MG63 (cell line): ENCODE data around the gene GNAQ. TPM values are rescaled to one million over a fixed set of nuclear protein-coding genes. Genes with fewer than 3 reads are reported as not detected.
"Not testable (repeated sequence)": the region's sequence is repeated elsewhere in the genome, so short reads cannot be mapped to it uniquely, and the experiment has no call there.

Experiments used
- DNase-seq: peaks from one replicate; pipeline ENCODE4 v3.0.0-alpha.2; 2020
- H3K27me3 ChIP-seq: fragments of 250-450 bp; sonication (Bioruptor Pico); 2 replicates; pipeline ENCODE4 v1.5.1; 2020; ENCODE audit warnings: mild to moderate bottlenecking, moderate library complexity
- H3K36me3 ChIP-seq: fragments of 250-450 bp; sonication (Bioruptor Pico); 2 replicates; pipeline ENCODE4 v1.5.1; 2020; ENCODE audit warnings: mild to moderate bottlenecking, moderate library complexity
- H3K4me3 ChIP-seq: fragments of 250-450 bp; sonication (Bioruptor Pico); 2 replicates; pipeline ENCODE4 v1.5.1; 2020; ENCODE audit warnings: mild to moderate bottlenecking, moderate library complexity
- H3K9me3 ChIP-seq: fragments of 250-450 bp; sonication (Bioruptor Pico); 2 replicates; pipeline ENCODE4 v1.5.1; 2020; ENCODE audit warnings: mild to moderate bottlenecking, moderate library complexity
- total RNA-seq: library from RNA; depleted of rRNA; stranded (reverse); fragments of >200 nt; shearing (Covaris generic); gene quantifications from 2 replicates; pipeline ENCODE4 v1.2.3, GENCODE V29; 2014; ENCODE audit warnings: low replicate concordance

GNAQ gene
- total RNA-seq, 1 experiment from 2014 or later = 20.2 TPM

GRCh38 chr9:77726814-77727213, 304.8 kb downstream of the GNAQ start:
- no peak for DNase-seq
- no peaks in the 10 kb centered on the region for H3K36me3 ChIP-seq
- no peaks in the 10 kb centered on the region for H3K9me3 ChIP-seq
- H3K27me3 ChIP-seq = no peaks in the 10 kb centered on the region
- H3K4me3 ChIP-seq = no peak overlapping the region

GRCh38 chr9:77726289-77726688, 305.3 kb downstream of the GNAQ start:
- no peak for DNase-seq
- no peaks in the 10 kb centered on the region for H3K36me3 ChIP-seq
- H3K9me3 ChIP-seq = no peaks in the 10 kb centered on the region
- H3K4me3 ChIP-seq = no peak overlapping the region
- no peaks in the 10 kb centered on the region for H3K27me3 ChIP-seq

- Histone ChIP-seq H3K27me3 (no peaks in the 10 kb centered on the region), H3K4me3 (no peak overlapping the region), H3K36me3 (no peaks in the 10 kb centered on the region), H3K9me3 (no peaks in the 10 kb centered on the region)
- no peak for DNase-seq
Measured at GRCh38 chr9:77725820-77726219, 305.8 kb downstream of the GNAQ start.

GRCh38 chr9:77725046-77725694, 306.4 kb downstream of the GNAQ start:
- Histone ChIP-seq H3K36me3 (no peaks in the 10 kb centered on the region), H3K9me3 (no peaks in the 10 kb centered on the region), H3K27me3 (no peaks in the 10 kb centered on the region), H3K4me3 (no peak overlapping the region)
- DNase-seq = no peak

GRCh38 chr9:77721156-77721555, 310.5 kb downstream of the GNAQ start:
- not testable (repeated sequence) for H3K4me3 ChIP-seq, H3K27me3 ChIP-seq, H3K9me3 ChIP-seq, H3K36me3 ChIP-seq, DNase-seq

GRCh38 chr9:77719321-77719720, 312.3 kb downstream of the GNAQ start:
- H3K9me3 ChIP-seq = no peaks in the 10 kb centered on the region
- no peak overlapping the region for H3K4me3 ChIP-seq
- DNase-seq = no peak
- H3K36me3 ChIP-seq = no peaks in the 10 kb centered on the region
- no peaks in the 10 kb centered on the region for H3K27me3 ChIP-seq

- H3K9me3 ChIP-seq, H3K36me3 ChIP-seq, H3K4me3 ChIP-seq, DNase-seq, H3K27me3 ChIP-seq: not testable (repeated sequence)
Measured at GRCh38 chr9:77718298-77718640, 313.3 kb downstream of the GNAQ start.

- H3K4me3 ChIP-seq, H3K36me3 ChIP-seq, H3K9me3 ChIP-seq, H3K27me3 ChIP-seq: not testable (repeated sequence)
- DNase-seq = peak; percentile 46
Measured at GRCh38 chr9:77717608-77718297, 313.9 kb downstream of the GNAQ start.

GRCh38 chr9:77714077-77714549, 317.5 kb downstream of the GNAQ start:
- no peak for DNase-seq
- Histone ChIP-seq H3K4me3 (no peak overlapping the region), H3K36me3 (no peaks in the 10 kb centered on the region), H3K9me3 (peaks cover 2% of the 10 kb centered on the region; the same call in 1 of the 2 replicates), H3K27me3 (no peaks in the 10 kb centered on the region)

GRCh38 chr9:77712533-77713130, 319.0 kb downstream of the GNAQ start:
- Histone ChIP-seq H3K4me3 (no peak overlapping the region), H3K9me3 (peaks cover 2% of the 10 kb centered on the region), H3K36me3 (no peaks in the 10 kb centered on the region), H3K27me3 (no peaks in the 10 kb centered on the region)
- no peak for DNase-seq

GRCh38 chr9:77710965-77711648, 320.5 kb downstream of the GNAQ start:
- Histone ChIP-seq H3K9me3 (peaks cover 2% of the 10 kb centered on the region), H3K27me3 (no peaks in the 10 kb centered on the region), H3K36me3 (no peaks in the 10 kb centered on the region), H3K4me3 (no peak overlapping the region)
- no peak for DNase-seq

- no peaks in the 10 kb centered on the region for H3K36me3 ChIP-seq
- H3K4me3 ChIP-seq = no peak overlapping the region
Measured at GRCh38 chr9:77710316-77710715, 321.3 kb downstream of the GNAQ start.

GRCh38 chr9:77708064-77708815, 323.4 kb downstream of the GNAQ start:
- DNase-seq = no peak
- no peaks in the 10 kb centered on the region for H3K27me3 ChIP-seq
- H3K9me3 ChIP-seq = peaks cover 2% of the 10 kb centered on the region
- H3K4me3 ChIP-seq = no peak overlapping the region
- no peaks in the 10 kb centered on the region for H3K36me3 ChIP-seq

More at GRCh38 chr9:77710316-77710715, 321.3 kb downstream of the GNAQ start:
- no peak for DNase-seq
- Histone ChIP-seq H3K9me3 (peaks cover 2% of the 10 kb centered on the region), H3K27me3 (no peaks in the 10 kb centered on the region)

- no peaks in the 10 kb centered on the region for H3K27me3 ChIP-seq
- no peak overlapping the region for H3K4me3 ChIP-seq
- DNase-seq = peak; percentile 90
- no peaks in the 10 kb centered on the region for H3K36me3 ChIP-seq
- H3K9me3 ChIP-seq = peaks cover 2% of the 10 kb centered on the region
Measured at GRCh38 chr9:77707383-77708063, 324.1 kb downstream of the GNAQ start.

- Histone ChIP-seq H3K4me3 (no peak overlapping the region), H3K9me3 (peaks cover 2% of the 10 kb centered on the region), H3K27me3 (no peaks in the 10 kb centered on the region), H3K36me3 (no peaks in the 10 kb centered on the region)
- DNase-seq = no peak
Measured at GRCh38 chr9:77705636-77706035, 326.0 kb downstream of the GNAQ start.
